Measurements from ENCODE around the gene CCDC187.

DNA sequence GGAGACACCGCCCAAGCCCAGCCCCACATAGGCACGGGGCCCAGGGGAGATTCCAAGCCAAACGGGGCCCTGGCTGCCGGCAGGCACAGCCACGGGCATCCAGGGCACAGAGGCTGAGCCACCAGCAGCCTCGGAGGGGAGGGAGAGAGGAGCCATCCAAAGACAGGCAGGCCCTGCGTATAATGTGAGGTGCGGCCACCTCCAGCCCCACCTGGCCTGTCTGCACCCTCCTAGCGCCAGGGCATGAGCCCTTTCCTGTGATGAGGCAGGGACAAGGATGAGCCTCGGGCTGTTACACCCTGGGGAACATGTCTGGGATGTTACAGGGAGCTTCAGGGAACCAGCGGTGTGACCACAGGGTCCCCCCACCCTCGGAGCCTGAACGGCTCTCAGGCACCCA, 1.1 kb upstream of the CCDC187 start:
- TF ChIP-seq, protein P1, sequence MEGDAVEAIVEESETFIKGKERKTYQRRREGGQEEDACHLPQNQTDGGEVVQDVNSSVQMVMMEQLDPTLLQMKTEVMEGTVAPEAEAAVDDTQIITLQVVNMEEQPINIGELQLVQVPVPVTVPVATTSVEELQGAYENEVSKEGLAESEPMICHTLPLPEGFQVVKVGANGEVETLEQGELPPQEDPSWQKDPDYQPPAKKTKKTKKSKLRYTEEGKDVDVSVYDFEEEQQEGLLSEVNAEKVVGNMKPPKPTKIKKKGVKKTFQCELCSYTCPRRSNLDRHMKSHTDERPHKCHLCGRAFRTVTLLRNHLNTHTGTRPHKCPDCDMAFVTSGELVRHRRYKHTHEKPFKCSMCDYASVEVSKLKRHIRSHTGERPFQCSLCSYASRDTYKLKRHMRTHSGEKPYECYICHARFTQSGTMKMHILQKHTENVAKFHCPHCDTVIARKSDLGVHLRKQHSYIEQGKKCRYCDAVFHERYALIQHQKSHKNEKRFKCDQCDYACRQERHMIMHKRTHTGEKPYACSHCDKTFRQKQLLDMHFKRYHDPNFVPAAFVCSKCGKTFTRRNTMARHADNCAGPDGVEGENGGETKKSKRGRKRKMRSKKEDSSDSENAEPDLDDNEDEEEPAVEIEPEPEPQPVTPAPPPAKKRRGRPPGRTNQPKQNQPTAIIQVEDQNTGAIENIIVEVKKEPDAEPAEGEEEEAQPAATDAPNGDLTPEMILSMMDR (IDR thresholded peaks at IDR 0.05), result no peak
- TF ChIP-seq EP300 (IDR thresholded peaks at IDR 0.05), result no peak

Data from tibial nerve (tissue), 4 donors.